Heart left ventricle (tissue), 13 donors: ENCODE results near the gene GPR27.

Source experiments
- CTCF ChIP-seq, 12 donors: fragments of 200-600 bp; sonication (generic) in 4 of 12; IDR thresholded peaks; one replicate each; pipeline versions ENCODE4 v1.5.0 to v1.8.0; 2018 to 2022; ENCODE audit warnings: antibody characterized with exemption in 12 of 12, mild to moderate bottlenecking in 5 of 12
- POLR2A ChIP-seq, 2 donors: fragments of 450-650 bp; IDR thresholded peaks; one replicate each; pipeline ENCODE4 v1.6.1; 2017; ENCODE audit warnings: antibody characterized with exemption in 2 of 2, mild to moderate bottlenecking in 2 of 2, moderate library complexity in 2 of 2
- donor health status: ischemic (EF 13 %, LVEDD 7.1; RV severe dilation, severe dysfunction).
- donor health status: DM: no; HTN: yes; CAD: no.
- donor health status: DM: no; HTN: no; CAD: no.
- donor health status: ischemic (EF 25% LVEDD 6.9; RV normal size, moderate dysfunction).
- donor health status: ischemic (EF 25% LVEDD 5.7; RV mildly dilated, moderate dysfunction).
- donor health status: ischemic (EF 35%, LVEDD 5.7; RV mildly dilated, moderate dysfunction).
- donor health status: nonischemic (EF 11% LVEDD 7.7; RV severe dilation, severe dysfunction).
- donor health status: DM: yes; HTN: yes; CAD: no.
- donor health status: PGD.
- donor health status: ischemic (EF 29% LVEDD 5.4; RV normal size, mild dysfunction).
- donor health status: nonischemic (EF 23%, LVEDD 6.1; RV moderate dilation, normal function).

GRCh38 chr3:71759401-71759800 lies 5.7 kb downstream of the GPR27 start:
- TF ChIP-seq POLR2A (IDR thresholded peaks at IDR 0.05) (no peak), CTCF (IDR thresholded peaks at IDR 0.05) (no peak)
